ENCODE data around the gene SEMA3E. TPM values are rescaled to one million over a fixed set of nuclear protein-coding genes. Genes with fewer than 3 reads are reported as not detected.

Gene SEMA3E
- total and polyA plus RNA-seq, 8 donors = 0.23 to 2.0 (median 0.97) TPM

- no peaks in the 10 kb centered on the region for H3K9me3 ChIP-seq
- 2 to 4% methylated on average over 2 of the region's 2 CpGs for WGBS, 2 donors
- TF ChIP-seq CTCF (IDR thresholded peaks at IDR 0.05) = no peak
- DNase-seq (no peak), ATAC-seq (no peak), FAIRE-seq (no peak)
- H3K27ac ChIP-seq = no peak overlapping the region
- H3K4me3 ChIP-seq = no peak overlapping the region
- H3K4me1 ChIP-seq = no peaks in the 10 kb centered on the region
- H3K27me3 ChIP-seq = no peaks in the 10 kb centered on the region
- intact Hi-C loops (cut with DNase I) = loop anchor here in 1 of 3 donors (10.0 kb wide), 1 partner anchor 235 kb away; no protein-coding TSS in a partner anchor
- no peaks in the 10 kb centered on the region for H3K36me3 ChIP-seq
Observed at GRCh38 chr7:83429493-83429892, 219.4 kb downstream of the SEMA3E start.

- WGBS, 2 donors = 65 to 87% methylated on average over 1 of the region's 1 CpG
- Histone ChIP-seq H3K9me3 (no peaks in the 10 kb centered on the region), H3K27ac (no peak overlapping the region), H3K36me3 (no peaks in the 10 kb centered on the region), H3K27me3 (no peaks in the 10 kb centered on the region), H3K4me1 (no peaks in the 10 kb centered on the region), H3K4me3 (no peak overlapping the region)
- FAIRE-seq (no peak), DNase-seq (no peak), ATAC-seq (no peak)
- no peak for TF ChIP-seq CTCF (IDR thresholded peaks at IDR 0.05)
- intact Hi-C loops (cut with DNase I) = loop anchor here in 1 of 3 donors (10.0 kb wide), 1 partner anchor 237 kb away; no protein-coding TSS in a partner anchor
Observed at GRCh38 chr7:83427884-83428283, 221.1 kb downstream of the SEMA3E start.

- 48 to 71% methylated on average over 3 of the region's 3 CpGs for WGBS, 2 donors
- H3K36me3 ChIP-seq = no peaks in the 10 kb centered on the region
- intact Hi-C loops (cut with DNase I) = loop anchor here in 1 of 3 donors (10.0 kb wide), 1 partner anchor 238 kb away; no protein-coding TSS in a partner anchor
- no peak overlapping the region for H3K4me3 ChIP-seq
- H3K9me3 ChIP-seq = no peaks in the 10 kb centered on the region
- no peak for TF ChIP-seq CTCF (IDR thresholded peaks at IDR 0.05)
- H3K27ac ChIP-seq = no peak overlapping the region
- FAIRE-seq = no peak
- no peak for ATAC-seq
- no peaks in the 10 kb centered on the region for H3K27me3 ChIP-seq
- no peaks in the 10 kb centered on the region for H3K4me1 ChIP-seq
- DNase-seq = no peak
Observed at GRCh38 chr7:83426325-83426724, 222.6 kb downstream of the SEMA3E start.

- intact Hi-C loops (cut with DNase I) = no loop called here
- ATAC-seq (no peak), FAIRE-seq (no peak), DNase-seq (no peak)
- no peak for TF ChIP-seq CTCF (IDR thresholded peaks at IDR 0.05)
- Histone ChIP-seq H3K27me3 (no peaks in the 10 kb centered on the region), H3K4me1 (no peaks in the 10 kb centered on the region), H3K4me3 (no peak overlapping the region), H3K27ac (no peak overlapping the region), H3K36me3 (no peaks in the 10 kb centered on the region), H3K9me3 (no peaks in the 10 kb centered on the region)
- whole genome bisulfite sequencing, 2 donors = 52 to 69% methylated on average over 1 of the region's 1 CpG
Observed at GRCh38 chr7:83419013-83419412, 229.9 kb downstream of the SEMA3E start.

- FAIRE-seq = no peak
- Histone ChIP-seq H3K27ac (no peak overlapping the region), H3K36me3 (no peaks in the 10 kb centered on the region), H3K4me1 (no peaks in the 10 kb centered on the region), H3K4me3 (no peak overlapping the region), H3K27me3 (no peaks in the 10 kb centered on the region), H3K9me3 (no peaks in the 10 kb centered on the region)
- ATAC-seq = no peak
- no peak for DNase-seq
- intact Hi-C loops (cut with DNase I) = no loop called here
- TF ChIP-seq CTCF (IDR thresholded peaks at IDR 0.05) = no peak
- 33 to 37% methylated on average over 2 of the region's 2 CpGs for WGBS, 2 donors
Observed at GRCh38 chr7:83415840-83416239, 233.1 kb downstream of the SEMA3E start.
